HG03196 (cell line): ENCODE measurements around the gene COX5A.
"Not testable (repeated sequence)": the region's sequence is repeated elsewhere in the genome, so short reads cannot be mapped to it uniquely, and the experiment has no call there.

Experiments used
- ATAC-seq: cut with Tn5 transposase; IDR thresholded peaks from one replicate; pipeline ENCODE4 v1.9.1; 2021; ENCODE audit not compliant: unreplicated experiment

COX5A gene

DNA sequence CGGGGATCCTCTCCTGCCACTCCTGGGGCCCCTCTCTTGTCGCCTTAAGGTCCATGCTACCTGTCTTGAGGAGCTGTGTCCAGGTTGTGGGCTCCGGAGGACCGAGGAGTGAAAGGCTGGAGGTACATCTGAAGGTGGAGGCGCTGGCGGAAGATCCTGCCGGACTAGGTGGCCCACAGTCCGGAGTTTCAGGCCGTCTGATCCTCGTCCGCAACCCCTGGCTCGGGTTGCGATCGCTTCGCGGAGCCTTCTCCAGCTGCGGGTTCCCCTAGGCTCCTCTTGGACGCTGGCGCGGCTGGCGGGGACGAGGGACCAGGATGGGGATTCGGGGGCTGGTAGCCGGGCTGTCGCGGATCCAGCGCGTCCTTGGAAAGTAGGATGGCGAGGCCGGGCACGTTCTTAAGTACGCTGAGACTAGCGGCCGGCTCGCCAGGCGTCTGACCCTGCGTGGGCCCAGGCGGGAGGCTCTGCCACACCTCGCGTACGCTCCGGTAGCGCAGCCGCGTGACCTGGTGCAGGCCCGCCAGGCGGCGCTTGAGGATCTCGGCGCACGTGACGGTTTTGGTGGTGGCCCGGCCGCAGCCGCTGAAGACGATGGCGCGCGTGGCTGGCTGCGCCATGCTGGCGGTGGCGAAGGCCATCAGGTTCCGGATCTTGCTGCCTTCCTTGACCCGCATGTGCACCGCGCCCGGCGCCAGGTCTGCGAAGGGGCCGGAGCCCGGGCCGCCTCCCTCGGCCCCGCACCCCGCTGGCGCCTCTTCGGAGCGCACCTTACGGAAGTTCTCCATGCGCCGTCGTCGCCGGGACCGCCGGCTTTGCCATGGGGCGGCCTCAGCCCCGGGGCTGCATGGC, 18.1 kb upstream of the COX5A start:
- ATAC-seq: peak; percentile 26

DNA sequence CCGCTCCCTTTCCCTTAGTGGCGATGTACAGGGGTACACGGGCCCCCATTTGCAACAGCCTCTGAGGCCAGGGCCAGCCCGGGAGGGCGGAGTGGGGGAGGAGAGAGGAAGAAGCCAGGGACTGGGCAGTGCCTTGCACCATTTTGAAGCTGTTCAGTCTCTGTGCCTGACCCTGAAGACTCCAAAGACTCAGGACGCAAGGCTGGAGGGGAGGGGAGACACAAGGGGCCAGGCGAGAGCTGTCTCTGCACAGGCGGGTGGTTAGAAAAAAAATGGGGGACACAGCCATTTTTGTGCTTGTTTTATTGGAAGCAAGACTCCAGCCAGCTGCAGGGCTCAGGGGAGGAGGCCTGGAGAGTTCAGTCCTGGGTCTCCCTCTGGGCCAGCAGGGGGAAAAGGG, 17.1 kb upstream of the COX5A start:
- no peak for ATAC-seq

DNA sequence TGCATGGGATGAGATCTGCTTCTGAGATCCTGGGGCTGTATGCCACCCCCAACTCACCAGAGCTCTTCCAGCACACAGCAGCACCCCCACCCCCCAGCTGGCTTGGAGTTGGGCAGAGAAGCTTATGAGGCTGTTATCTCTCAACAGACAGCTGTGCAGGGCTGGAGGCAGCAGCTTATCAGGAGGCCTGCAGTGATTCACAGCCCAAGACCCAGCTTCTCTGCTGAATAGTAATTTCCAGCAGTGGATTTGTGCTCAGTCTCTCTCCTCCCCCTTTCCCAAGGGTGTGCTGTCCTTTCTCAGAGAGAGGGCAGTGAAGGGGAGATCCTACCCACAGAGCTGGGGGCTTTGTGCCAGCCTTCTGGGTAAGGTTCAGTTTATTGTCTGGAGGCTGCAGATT, 16.6 kb upstream of the COX5A start:
- no peak for ATAC-seq

DNA sequence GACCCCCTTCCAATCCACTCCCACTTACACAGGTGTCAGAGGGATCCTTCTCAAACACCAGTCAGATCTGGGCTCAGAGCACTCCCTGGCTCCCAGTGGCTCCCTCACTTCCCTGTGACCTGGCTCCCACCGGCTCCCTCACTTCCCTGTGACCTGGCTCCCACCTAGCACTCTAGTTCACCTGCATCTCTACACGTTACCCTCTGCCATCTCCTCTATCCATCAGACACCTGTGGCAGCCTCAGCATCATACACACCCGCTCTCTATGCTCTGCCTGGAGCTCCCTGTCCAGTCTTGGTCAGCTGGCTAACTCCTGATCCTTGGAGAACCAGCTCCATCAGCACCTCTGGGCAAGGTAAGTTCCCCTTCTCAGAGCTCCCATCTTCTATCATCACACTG, 13.1 kb upstream of the COX5A start:
- ATAC-seq: no peak

DNA sequence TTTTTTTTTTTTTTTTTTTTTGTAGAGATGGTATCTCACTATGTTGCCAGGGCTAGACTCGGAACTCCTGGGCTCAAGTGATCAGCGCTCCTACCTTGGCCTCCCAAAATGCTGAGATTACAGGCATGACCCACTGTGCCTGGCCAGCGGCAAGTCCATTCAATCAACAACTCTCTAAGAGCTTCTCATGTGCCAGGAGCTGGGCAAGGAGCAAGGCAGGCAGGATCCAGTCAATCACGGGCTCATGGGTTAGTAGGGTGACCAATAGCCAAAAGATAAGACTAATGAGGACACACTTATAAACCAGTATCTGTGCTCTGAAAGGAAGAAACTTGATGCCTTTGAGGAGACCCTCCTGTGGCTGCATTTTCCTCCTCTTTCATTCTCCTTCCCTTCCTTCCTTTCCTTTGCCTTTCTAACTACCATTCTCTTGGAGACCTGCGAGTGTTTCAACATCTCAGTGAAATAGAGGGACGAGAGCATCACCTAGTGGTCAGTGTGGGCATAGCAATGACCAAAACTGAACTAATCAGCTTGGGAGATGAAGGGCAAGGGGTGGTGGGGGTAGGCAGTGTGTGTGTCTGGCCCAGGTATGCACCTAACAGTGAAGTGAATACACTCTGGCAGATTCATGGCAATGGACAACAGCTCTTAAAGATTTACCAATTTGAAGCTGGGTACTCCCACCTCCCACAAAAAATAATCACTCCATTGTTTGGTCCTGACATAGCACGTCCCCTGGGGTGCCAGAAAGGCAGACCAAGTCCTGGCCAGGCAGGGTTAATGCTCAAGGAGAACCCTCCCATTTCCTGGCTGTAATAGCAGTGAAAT, 12.4 kb upstream of the COX5A start:
- ATAC-seq: no peak

DNA sequence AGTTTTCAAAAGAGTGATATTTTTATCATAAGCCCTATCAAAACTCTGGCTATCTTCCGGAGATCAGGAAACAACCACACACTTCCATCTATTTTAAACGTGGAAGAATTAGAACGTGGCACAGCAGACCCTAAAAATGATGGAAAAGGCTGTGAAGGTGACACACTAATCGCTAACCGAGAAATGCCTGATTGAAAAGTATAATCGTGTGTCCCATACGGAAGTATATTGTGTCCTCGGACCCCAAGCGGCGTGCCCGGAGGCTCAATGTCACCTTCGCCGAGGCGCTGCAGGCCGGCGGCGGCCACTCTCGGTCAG, 642 bp downstream of the COX5A start:
- no peak for ATAC-seq

DNA sequence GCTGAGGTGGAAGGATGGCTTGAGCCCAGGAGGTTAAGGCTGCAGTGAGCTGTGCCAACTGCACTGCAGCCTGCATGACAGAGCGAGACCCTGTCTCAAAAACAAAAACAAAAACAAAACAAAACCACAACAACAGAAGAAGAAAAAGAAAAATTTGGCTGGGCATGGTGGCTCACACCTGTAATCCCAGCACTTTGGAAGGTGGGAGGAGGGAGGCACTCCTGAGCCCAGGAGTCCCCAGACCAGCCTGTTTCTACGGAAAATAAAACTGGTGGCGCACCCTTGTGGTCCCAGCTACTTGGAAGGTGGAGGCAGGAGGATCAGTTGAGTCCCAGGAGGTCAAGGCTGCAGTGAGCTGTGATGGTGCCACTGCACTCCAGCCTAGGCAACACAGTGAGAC, 2.7 kb downstream of the COX5A start:
- not testable (repeated sequence) for ATAC-seq

DNA sequence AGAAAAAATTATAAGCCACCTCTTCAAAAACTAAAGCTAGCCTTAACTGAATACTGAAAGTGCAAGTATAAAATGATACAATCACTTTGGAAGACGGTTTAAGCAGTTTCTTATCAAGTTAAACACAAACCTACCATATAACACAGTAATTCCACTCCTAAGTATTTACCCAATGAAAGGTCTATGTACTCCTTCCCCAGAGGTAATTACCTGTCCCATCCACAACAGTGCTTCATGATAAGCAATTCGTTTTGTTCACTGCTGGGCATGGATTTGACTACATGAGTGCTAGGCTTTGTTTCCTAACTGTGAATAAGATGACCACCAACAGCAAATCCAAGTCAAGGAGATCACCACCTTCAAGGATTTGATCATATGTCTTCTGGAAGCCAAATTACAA, 4.3 kb downstream of the COX5A start:
- no peak for ATAC-seq

DNA sequence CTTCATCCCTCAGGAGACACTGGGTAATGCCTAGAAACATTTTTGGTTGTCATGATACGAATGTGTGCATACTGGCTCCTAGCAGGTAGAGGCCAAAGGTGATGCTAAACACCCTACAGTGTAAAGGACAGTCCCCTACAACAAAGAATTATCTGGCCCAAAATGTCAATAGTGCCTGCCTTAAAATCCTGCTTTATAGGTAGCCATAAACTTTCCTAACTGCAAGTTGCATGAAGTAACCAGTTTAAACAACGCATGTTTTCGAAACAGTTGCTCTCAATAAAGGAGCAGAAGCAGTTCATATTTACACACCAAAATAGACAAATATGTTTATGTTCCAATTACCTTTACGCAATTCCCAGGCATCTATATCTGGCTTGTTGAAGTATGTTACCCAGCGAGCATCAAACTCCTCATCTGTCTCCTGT, 9.1 kb downstream of the COX5A start:
- no peak for ATAC-seq

DNA sequence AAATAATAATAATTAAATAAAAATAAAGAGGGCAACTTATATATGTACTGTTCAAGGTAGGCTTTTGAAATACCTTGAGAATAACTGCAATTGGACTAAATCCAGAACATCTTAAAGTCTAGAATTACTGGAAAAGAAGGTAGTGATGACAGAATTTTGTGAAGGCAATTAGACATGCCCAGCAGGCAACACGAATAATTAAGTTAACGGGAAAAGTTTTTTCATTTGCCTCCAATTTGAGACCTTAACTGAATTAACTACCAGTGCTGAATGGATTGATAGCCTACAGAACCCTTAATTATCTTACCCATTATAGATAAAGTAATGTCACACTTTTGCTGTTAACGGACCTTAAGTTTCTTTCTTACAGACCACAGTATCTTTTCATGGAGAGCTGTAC, 13.3 kb downstream of the COX5A start:
- no peak for ATAC-seq

DNA sequence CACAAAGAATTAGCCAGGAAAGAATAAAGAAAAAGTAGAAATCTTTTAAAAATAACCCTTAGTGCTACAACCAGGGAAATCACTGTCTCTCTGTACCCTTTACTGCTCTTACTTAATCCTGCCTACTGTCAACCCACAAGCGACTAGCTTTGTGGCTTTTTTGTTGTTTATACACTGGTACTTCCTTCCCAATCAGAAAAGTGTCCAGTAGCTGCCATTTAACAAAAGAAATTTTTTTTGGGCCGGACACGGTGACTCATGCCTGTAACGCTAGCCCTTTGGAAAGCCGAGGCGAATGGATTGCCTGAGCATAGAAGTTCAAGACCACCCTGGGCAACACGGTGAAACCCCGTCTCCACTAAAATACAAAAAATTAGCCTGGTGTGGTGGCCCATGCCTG, 17.4 kb downstream of the COX5A start:
- no peak for ATAC-seq

DNA sequence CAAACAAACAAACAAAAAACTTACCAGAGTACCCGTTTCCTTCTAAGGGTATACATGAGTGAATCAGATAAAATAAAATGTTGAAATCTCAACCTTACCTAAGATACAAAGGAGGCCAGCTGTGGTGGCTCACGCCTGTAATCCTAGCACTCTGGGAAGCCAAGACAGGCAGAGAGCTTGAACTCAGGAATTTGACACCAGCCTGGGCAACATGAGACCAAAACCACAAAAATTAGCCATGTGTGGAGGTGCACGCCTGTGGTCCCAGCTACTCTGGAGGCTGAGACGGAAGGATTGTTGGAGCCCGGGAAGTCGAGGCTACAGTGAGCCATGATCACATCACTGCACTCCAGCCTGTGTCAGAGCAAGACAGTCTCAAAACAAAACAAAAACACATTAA, 20.2 kb downstream of the COX5A start:
- ATAC-seq: no peak

DNA sequence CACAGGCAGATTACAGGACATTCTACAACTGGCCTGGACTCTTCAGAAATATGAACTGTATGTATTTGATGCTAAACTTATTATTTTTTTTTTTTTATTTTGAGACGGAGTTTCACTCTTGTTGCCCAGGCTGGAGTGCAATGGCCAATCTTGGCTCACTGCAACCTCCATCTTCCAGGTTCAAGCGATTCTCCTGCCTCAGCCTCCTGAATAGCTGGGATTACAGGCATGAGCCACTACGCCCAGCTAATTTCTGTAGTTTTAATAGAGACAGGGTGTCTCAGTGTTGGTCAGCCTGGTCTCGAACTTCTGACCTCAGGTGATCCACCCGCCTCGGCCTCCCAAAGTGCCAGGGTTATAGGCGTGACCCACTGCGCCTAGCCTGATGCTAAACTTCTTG, 24.1 kb downstream of the COX5A start:
- ATAC-seq: not testable (repeated sequence)

DNA sequence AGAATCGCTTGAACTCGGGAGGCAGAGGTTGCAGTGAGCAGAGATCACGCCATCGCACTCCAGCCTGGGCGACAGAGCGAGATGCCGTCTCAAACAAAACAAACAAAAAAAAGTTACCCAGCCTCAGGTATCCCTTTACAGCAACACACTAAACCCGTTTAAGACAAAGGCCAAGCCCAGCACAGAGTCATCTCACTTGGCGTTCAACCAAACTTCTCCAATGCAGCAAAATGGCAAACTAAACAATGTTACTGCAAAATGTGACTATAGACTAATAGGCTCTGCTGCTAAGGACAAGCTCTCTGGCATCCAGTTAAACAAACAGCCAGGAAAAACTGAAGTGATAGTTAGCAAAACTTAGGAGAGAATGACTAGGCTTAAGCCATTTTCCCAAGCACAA, 24.8 kb downstream of the COX5A start:
- ATAC-seq: no peak

DNA sequence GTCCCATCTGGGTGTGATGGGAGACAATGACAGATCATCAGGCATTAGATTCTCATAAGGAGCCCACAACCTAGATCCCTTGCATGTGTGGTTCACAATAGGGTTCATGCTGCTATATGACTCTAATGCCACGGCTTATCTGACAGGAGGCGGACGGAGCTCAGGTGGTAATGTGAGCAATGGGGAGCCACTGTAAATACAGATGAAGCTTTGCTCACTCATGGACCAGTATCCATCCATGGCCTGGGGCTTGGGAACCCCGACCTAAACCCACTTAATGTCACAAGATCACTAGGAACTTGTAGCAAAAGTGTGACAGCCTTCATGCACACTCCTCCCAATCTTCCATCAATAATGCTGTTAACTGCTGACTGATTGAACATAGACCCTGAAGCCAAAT, 29.2 kb downstream of the COX5A start:
- ATAC-seq: no peak

DNA sequence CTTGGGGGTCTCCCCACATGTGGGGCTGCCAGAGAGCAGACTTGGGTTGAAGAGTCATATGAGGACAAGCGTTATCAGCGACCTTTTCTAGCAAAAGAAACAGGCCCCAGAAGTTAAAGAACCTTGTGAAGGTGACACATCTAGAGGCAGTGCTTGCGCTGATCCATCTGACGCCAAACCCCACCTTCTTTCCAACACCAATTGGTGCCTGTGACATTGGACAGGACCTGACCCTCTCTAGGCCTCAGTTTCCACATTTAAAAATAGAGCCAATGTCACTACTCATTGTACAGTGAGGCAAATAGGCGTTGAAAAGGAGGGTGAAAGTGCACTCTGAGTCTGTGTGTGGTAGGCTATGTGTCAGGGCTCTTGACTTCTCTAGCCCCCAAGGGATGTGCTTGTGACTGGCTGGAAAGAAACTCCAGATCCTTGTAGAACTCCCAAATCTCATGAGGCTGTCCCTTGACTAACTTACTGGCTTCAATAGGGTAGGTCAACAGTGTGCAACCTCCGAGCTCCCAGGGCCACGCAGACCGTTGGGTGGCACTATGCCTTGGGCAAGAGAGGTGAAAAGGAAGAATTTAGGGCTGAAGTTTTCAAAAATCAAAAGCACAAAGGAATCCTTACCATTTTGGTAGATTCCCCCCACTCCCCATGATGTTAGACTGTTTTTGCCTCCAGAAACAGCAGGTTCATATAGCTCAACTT, 30.6 kb downstream of the COX5A start:
- ATAC-seq: no peak

DNA sequence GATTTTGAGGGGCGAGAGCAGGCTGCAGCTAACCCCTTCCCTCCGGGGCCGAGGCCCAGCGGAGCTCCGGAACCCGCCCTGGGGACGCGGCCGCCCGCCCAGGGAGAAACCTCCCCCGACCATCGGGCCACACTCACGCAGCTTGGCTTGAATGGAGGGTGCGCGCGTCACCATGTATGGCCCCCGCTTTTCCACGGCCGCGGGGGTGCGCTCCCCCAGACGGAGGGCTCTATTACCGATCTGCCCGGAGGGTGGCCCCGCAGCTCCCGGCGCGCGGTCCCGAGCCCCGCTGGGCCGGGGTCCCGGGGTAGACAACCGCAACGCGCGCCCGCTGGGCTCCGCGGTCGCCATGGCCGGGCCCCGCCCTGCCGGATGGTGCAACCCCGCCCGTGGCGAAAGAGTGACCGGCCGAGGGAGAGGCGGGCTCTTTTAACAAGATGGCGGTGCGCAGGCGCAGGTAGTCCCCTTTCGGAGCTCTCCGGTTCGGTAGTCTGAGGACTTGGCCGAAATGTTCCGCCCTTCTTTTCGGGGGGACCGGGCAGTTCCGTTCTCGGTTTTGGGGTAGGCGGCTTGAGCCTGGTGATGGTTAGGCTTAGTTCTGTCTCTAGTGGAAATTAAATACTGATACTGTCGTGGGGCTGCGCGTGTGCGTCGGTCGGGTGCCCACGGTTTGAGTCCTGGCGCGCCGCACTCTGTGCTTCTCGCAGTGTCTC, 31.3 kb downstream of the COX5A start, which contains the start of gene FAM219B:
TSS of gene FAM219B (minus strand) at position 402 of the 713 bp plus-strand sequence. CDS start at position 351, 51 bp downstream.
- ATAC-seq: peak; percentile 85

DNA sequence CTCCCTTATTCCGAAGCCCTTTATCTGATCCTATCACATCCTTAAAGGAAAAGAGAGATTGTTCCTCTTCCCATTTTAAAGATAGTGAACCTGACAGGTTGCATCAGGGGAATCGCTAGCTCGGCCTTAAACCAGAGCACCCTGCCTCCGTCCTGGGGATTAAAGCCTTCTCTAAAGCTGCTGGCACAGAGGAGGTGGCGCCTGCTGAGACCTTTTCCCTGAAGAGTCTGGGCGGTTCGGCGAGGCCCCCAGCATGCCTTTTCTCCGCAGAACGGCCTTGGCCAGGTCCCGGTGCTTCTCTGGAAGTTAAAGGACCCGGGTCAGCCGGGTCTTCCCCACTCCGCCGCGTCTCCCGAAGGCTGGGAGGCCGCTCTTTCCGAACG, 31.8 kb downstream of the COX5A start:
- ATAC-seq: peak; percentile 12

DNA sequence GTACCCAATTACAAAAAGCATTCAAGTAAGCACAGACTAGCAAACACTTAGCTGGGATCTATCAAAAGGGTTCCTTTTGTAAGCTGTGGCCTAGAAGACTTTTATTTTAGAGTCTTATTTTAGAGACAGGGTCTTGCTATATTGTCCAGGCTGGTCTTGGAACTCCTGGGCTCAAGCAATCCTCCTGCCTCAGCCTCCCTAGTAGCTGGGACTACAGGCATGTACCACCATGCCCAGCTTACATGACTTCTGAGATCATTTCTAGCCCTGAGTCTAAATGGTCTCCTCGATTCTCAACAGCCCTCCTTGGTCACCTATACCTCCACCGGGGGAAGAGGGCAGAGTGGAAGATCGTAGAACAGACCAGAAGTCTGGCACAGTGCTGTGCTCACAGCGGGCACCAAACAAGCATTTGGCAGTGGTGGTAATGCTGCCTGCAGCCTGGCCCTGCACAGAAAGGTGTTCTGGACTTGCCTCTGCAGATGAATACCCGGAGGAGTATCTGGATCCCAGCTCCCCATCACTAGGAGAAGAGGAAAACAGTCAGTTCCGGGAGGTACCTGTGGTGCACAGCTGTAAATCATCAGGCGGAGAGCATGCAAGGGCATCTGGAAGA, 33.6 kb downstream of the COX5A start:
- no peak for ATAC-seq

DNA sequence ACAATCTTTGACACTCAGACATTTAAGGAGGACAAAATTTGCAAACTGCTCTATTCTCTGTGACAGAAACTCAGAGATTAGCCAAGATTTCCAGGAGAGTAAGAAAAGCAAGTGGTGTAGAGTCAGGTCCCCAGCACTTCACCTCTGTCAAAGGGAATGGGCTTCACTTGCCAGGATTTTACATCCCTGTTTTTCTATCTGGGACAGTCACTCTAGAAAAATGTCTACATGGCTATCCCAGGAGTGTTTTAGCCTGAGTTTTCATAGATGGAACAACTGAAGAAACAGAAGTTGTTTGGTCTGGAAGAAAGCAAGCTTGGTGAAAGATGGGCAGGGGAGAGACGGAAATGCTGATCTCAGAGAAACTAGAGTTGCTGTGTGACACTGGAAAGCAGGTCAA, 34.2 kb downstream of the COX5A start:
- ATAC-seq: no peak
